ENCODE measurements around the gene MT1E.

GRCh38 chr16:56641166-56641565, 15.6 kb downstream of the MT1E start:
- no peak for TF ChIP-seq EZH2phosphoT487 (IDR thresholded peaks at IDR 0.05; ENCODE audit: borderline replicate concordance, low read length)
- TF ChIP-seq, protein P1, sequence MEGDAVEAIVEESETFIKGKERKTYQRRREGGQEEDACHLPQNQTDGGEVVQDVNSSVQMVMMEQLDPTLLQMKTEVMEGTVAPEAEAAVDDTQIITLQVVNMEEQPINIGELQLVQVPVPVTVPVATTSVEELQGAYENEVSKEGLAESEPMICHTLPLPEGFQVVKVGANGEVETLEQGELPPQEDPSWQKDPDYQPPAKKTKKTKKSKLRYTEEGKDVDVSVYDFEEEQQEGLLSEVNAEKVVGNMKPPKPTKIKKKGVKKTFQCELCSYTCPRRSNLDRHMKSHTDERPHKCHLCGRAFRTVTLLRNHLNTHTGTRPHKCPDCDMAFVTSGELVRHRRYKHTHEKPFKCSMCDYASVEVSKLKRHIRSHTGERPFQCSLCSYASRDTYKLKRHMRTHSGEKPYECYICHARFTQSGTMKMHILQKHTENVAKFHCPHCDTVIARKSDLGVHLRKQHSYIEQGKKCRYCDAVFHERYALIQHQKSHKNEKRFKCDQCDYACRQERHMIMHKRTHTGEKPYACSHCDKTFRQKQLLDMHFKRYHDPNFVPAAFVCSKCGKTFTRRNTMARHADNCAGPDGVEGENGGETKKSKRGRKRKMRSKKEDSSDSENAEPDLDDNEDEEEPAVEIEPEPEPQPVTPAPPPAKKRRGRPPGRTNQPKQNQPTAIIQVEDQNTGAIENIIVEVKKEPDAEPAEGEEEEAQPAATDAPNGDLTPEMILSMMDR (IDR thresholded peaks at IDR 0.05; ENCODE audit: low read depth, low read length, poor library complexity, severe bottlenecking): no peak

Measured in DOHH2 (cell line).